ENCODE data around the gene DNAJC1. TPM values are rescaled to one million over a fixed set of nuclear protein-coding genes. Genes with fewer than 3 reads are reported as not detected.

The DNAJC1 gene
- total and polyA plus RNA-seq, 2 of the 4 experiments (the other 2 are of a cell fraction) = 12.7 to 13.3 TPM

- H2AK9ac ChIP-seq (replicated peaks; ENCODE audit: low read depth, low read length, poor library complexity) = no peak overlapping the region
- H3K4ac ChIP-seq (ENCODE audit: low read depth, low read length) = peak overlapping the region; percentile 28; the same call in 1 of the 2 replicates
- no peak overlapping the region for H4K91ac ChIP-seq (ENCODE audit: insufficient read depth, low read depth, low read length)
- BruUV-seq (replicated peaks) = no TSS peak
- H3K36me3 ChIP-seq (ENCODE audit: control insufficient read depth, insufficient read depth, low read length) = peaks cover 2% of the 10 kb centered on the region; the same call in 1 of the 2 replicates
- peak overlapping the region; percentile 44; the same call in 1 of the 2 replicates for H3K23ac ChIP-seq (ENCODE audit: low read depth, low read length)
- H2AFZ ChIP-seq (replicated peaks; ENCODE audit: low read length, poor library complexity) = no peak overlapping the region
- H3K9me3 ChIP-seq (ENCODE audit: control insufficient read depth, insufficient read depth, low read length) = no peaks in the 10 kb centered on the region
- H3K79me1 ChIP-seq (ENCODE audit: low read depth in 1 of 2, low read length in 2 of 2) = peaks cover 11 to 27% of the 10 kb centered on the region in 2 experiments
- no peak overlapping the region for H3K56ac ChIP-seq (ENCODE audit: extremely low read depth, insufficient read depth, low read length)
- peaks cover 8% of the 10 kb centered on the region; the same call in 1 of the 2 replicates for H3K4me1 ChIP-seq (ENCODE audit: control insufficient read depth, insufficient read depth, low read length)
- peak; percentile 21 for DNase-seq
- H2BK5ac ChIP-seq (ENCODE audit: low read depth, low read length, poor library complexity, severe bottlenecking) = peak overlapping the region; percentile 61
- intact Hi-C loops (cut with micrococcal nuclease) (loop anchor here (5.0 kb wide), 1 partner anchor 88 kb away; no protein-coding TSS in a partner anchor), in situ Hi-C loops (cut with MboI; ENCODE audit: low sequenced_read_pairs) (no loop called here), dilution Hi-C loops (cut with HindIII; ENCODE audit: low sequenced_read_pairs, unreplicated experiment) (no loop called here)
- no peak overlapping the region for H2BK15ac ChIP-seq (ENCODE audit: low read depth, low read length)
- H4K8ac ChIP-seq (ENCODE audit: low read depth in 2 of 2, low read length in 2 of 2) = no peak overlapping the region
- peak overlapping the region; percentile 60 for H3K14ac ChIP-seq (replicated peaks; ENCODE audit: low read depth, low read length)
- H4K5ac ChIP-seq (ENCODE audit: low read depth, low read length) = no peak overlapping the region
- H2BK120ac ChIP-seq (ENCODE audit: low read depth, low read length) = no peak overlapping the region
- H3K4me2 ChIP-seq (ENCODE audit: low read depth, low read length) = no peak overlapping the region
- no peak overlapping the region for H3K4me3 ChIP-seq (ENCODE audit: insufficient read depth, low read depth, low read length)
- WGBS, 2 experiments (ENCODE audit: extremely low coverage in 2 of 2, insufficient read length in 1 of 2) = no CpG with 5 or more reads among the region's 3 CpGs
- H3K9me1 ChIP-seq (ENCODE audit: insufficient read depth, low read length) = peaks cover 7% of the 10 kb centered on the region
- H2BK20ac ChIP-seq (ENCODE audit: low read depth, low read length) = 0 out of 2 replicates have a peak overlapping the region, but pooled peaks have one; percentile 25
- no peak for TF ChIP-seq MAFK (IDR thresholded peaks at IDR 0.05; ENCODE audit: low read depth, low read length)
- TF ChIP-seq CEBPB (IDR thresholded peaks at IDR 0.05; ENCODE audit: low read depth, low read length) = peak; percentile 55
- H3K27ac ChIP-seq (ENCODE audit: insufficient read depth, low read length) = no peak overlapping the region
- H3K9ac ChIP-seq (ENCODE audit: low read depth, low read length) = no peak overlapping the region
- no peak overlapping the region for H2AK5ac ChIP-seq (ENCODE audit: low read depth, low read length)
- POLR2A ChIA-PET (ENCODE audit: unreplicated experiment) = no interaction called here
- no peak for ATAC-seq (ENCODE audit: low read depth)
- no peaks in the 10 kb centered on the region for H3K27me3 ChIP-seq (ENCODE audit: control insufficient read depth, insufficient read depth, low read length)
- CTCF ChIA-PET = interaction anchor here (1.1 to 1.4 kb wide), 2 partner anchors 12 to 15 kb away, joined by 3 read pairs; no protein-coding TSS in a partner anchor
- peaks cover 7% of the 10 kb centered on the region; the same call in 1 of the 2 replicates for H4K20me1 ChIP-seq (ENCODE audit: insufficient read depth, low read length)
- no peak overlapping the region; the same call in 1 of the 2 replicates for H3K18ac ChIP-seq (ENCODE audit: low read depth, low read length)
These were observed 283.4 kb downstream of the DNAJC1 start for GRCh38 chr10:21720090-21720489.

Data from IMR-90 (cell line).